ENCODE measurements around the gene CDH23.

The CDH23 gene

DNA sequence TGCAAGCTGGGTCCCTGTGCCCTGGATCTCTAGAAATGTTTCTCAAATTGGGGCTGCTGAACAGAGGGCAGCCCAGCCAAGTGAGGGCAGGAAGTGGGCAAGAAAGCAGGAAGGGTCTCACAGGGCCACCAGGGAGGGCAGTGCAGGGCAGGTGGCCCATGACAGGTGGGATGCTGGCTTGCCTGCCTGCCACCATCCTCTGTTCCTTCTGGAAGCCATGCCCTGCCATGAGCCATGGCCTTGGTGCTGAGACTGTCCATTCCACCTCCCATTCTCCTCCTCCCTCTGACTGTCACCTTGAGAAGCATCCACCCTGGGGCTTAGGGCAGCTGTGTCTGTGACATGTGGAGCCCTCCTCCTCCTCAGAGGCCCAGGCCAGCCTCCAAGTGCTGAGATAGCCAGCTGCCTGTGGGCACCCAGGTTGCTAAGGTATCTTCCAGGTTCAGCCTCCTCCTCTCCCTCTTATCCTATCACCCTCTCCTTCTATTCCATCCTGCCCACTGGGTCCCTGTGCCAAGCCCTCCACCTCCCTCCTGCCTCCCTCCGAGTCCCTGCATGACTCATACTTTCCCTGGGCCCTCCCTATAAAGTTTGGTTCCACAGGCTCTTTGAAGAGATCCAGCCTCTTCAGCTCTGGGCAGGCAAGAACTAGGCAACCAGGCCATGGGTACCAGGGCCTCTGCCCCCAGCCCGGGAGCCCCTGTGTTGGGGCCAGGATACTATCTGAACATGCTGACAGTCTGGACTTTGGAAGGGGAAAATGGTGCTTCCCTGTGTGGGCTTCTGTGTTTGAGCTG lies 375.3 kb downstream of the CDH23 start:
- TF ChIP-seq, protein P1, sequence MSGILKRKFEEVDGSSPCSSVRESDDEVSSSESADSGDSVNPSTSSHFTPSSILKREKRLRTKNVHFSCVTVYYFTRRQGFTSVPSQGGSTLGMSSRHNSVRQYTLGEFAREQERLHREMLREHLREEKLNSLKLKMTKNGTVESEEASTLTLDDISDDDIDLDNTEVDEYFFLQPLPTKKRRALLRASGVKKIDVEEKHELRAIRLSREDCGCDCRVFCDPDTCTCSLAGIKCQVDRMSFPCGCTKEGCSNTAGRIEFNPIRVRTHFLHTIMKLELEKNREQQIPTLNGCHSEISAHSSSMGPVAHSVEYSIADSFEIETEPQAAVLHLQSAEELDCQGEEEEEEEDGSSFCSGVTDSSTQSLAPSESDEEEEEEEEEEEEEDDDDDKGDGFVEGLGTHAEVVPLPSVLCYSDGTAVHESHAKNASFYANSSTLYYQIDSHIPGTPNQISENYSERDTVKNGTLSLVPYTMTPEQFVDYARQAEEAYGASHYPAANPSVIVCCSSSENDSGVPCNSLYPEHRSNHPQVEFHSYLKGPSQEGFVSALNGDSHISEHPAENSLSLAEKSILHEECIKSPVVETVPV (CRISPR knock-in tag; IDR thresholded peaks at IDR 0.05) = no peak
- TF ChIP-seq CSDC2 (CRISPR knock-in tag; IDR thresholded peaks at IDR 0.05) (no peak), OSR1 (CRISPR knock-in tag; IDR thresholded peaks at IDR 0.05) (no peak), ZNF70 (CRISPR knock-in tag; IDR thresholded peaks at IDR 0.05) (no peak), ARNTL (CRISPR knock-in tag; IDR thresholded peaks at IDR 0.05; ENCODE audit: borderline replicate concordance, low read depth) (no peak), ZNF8 (CRISPR knock-in tag; IDR thresholded peaks at IDR 0.05) (no peak), SNAI2 (CRISPR knock-in tag; IDR thresholded peaks at IDR 0.05) (no peak), PPARA (CRISPR knock-in tag; IDR thresholded peaks at IDR 0.05; ENCODE audit: borderline replicate concordance) (no peak), ZFP30 (CRISPR knock-in tag; IDR thresholded peaks at IDR 0.05) (no peak), ZFP3 (CRISPR knock-in tag; IDR thresholded peaks at IDR 0.05) (no peak), BACH2 (CRISPR knock-in tag; IDR thresholded peaks at IDR 0.05; ENCODE audit: borderline replicate concordance) (no peak)
- TF ChIP-seq, protein P2, sequence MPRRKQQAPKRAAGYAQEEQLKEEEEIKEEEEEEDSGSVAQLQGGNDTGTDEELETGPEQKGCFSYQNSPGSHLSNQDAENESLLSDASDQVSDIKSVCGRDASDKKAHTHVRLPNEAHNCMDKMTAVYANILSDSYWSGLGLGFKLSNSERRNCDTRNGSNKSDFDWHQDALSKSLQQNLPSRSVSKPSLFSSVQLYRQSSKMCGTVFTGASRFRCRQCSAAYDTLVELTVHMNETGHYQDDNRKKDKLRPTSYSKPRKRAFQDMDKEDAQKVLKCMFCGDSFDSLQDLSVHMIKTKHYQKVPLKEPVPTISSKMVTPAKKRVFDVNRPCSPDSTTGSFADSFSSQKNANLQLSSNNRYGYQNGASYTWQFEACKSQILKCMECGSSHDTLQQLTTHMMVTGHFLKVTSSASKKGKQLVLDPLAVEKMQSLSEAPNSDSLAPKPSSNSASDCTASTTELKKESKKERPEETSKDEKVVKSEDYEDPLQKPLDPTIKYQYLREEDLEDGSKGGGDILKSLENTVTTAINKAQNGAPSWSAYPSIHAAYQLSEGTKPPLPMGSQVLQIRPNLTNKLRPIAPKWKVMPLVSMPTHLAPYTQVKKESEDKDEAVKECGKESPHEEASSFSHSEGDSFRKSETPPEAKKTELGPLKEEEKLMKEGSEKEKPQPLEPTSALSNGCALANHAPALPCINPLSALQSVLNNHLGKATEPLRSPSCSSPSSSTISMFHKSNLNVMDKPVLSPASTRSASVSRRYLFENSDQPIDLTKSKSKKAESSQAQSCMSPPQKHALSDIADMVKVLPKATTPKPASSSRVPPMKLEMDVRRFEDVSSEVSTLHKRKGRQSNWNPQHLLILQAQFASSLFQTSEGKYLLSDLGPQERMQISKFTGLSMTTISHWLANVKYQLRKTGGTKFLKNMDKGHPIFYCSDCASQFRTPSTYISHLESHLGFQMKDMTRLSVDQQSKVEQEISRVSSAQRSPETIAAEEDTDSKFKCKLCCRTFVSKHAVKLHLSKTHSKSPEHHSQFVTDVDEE (CRISPR knock-in tag; IDR thresholded peaks at IDR 0.05) = no peak
- ATAC-seq = peak; percentile 66

DNA sequence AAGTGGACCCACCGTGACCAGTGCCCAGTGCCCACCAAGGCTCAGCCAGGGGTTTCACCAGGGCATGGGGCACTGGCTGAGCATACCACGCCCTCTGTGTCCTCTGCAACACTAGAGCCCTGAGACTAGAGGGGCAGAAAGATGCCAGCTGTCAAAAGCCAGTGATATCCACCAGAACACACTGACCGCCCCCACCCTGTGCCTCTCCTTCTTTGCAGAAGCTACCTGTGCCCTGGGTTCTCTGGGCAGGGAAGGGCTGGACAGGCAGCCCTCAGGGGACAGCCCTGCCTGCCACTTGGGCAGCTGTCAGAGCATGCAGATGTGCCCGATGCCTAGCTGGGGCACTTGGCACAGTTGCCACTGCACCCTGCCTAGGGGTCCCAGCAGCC lies 376.1 kb downstream of the CDH23 start:
- TF ChIP-seq, protein P2 (CRISPR knock-in tag; IDR thresholded peaks at IDR 0.05) = no peak
- no peak for TF ChIP-seq ZC3H10 (CRISPR knock-in tag; IDR thresholded peaks at IDR 0.05)
- no peak for TF ChIP-seq SNAI2 (CRISPR knock-in tag; IDR thresholded peaks at IDR 0.05)
- TF ChIP-seq ZFP3 (CRISPR knock-in tag; IDR thresholded peaks at IDR 0.05) = no peak
- no peak for TF ChIP-seq ZNF565 (CRISPR knock-in tag; conservative IDR thresholded peaks at IDR 0.05; ENCODE audit: low read depth)
- TF ChIP-seq, protein P3, sequence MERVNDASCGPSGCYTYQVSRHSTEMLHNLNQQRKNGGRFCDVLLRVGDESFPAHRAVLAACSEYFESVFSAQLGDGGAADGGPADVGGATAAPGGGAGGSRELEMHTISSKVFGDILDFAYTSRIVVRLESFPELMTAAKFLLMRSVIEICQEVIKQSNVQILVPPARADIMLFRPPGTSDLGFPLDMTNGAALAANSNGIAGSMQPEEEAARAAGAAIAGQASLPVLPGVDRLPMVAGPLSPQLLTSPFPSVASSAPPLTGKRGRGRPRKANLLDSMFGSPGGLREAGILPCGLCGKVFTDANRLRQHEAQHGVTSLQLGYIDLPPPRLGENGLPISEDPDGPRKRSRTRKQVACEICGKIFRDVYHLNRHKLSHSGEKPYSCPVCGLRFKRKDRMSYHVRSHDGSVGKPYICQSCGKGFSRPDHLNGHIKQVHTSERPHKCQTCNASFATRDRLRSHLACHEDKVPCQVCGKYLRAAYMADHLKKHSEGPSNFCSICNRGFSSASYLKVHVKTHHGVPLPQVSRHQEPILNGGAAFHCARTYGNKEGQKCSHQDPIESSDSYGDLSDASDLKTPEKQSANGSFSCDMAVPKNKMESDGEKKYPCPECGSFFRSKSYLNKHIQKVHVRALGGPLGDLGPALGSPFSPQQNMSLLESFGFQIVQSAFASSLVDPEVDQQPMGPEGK (CRISPR knock-in tag; IDR thresholded peaks at IDR 0.05; ENCODE audit: borderline replicate concordance) = no peak
- TF ChIP-seq TOX (CRISPR knock-in tag; IDR thresholded peaks at IDR 0.05; ENCODE audit: borderline replicate concordance) = no peak
- no peak for TF ChIP-seq ARNTL (CRISPR knock-in tag; IDR thresholded peaks at IDR 0.05; ENCODE audit: borderline replicate concordance, low read depth)
- no peak for TF ChIP-seq RARB (CRISPR knock-in tag; IDR thresholded peaks at IDR 0.05)
- no peak for TF ChIP-seq CSDC2 (CRISPR knock-in tag; IDR thresholded peaks at IDR 0.05)
- no peak for TF ChIP-seq ZNF8 (CRISPR knock-in tag; IDR thresholded peaks at IDR 0.05)
- TF ChIP-seq OSR1 (CRISPR knock-in tag; IDR thresholded peaks at IDR 0.05) = no peak
- TF ChIP-seq PPARA (CRISPR knock-in tag; IDR thresholded peaks at IDR 0.05; ENCODE audit: borderline replicate concordance) = no peak
- TF ChIP-seq TCF4 (CRISPR knock-in tag; IDR thresholded peaks at IDR 0.05; ENCODE audit: borderline replicate concordance) = no peak
- no peak for TF ChIP-seq ISL1 (CRISPR knock-in tag; IDR thresholded peaks at IDR 0.05)
- peak; percentile 19 for ATAC-seq
